ENCODE data around the gene SHE. TPM values are rescaled to one million over a fixed set of nuclear protein-coding genes. Genes with fewer than 3 reads are reported as not detected.

SHE gene
- total RNA-seq, 1 experiment from 2014 or later, result not detected

DNA sequence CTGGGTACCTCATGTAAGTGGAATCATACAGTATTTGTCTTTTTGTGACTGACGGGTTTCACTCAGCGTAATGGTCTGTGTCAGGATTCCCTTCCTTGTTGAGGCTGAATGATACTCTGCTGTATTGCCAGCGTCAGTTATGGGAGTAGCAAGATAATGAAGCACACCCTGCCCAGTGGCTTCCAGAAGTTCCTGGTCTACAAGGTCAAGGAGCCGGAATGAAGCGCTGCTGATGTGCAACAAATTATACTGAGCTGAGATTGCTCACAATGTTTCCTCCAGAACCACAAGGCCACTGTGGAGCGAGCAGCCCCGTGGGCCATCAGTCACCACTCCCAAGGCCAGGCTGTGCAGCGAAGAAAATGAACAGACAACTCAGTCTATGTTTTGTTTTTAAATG is 24.2 kb downstream of the SHE start:
- TF ChIP-seq, protein P1, sequence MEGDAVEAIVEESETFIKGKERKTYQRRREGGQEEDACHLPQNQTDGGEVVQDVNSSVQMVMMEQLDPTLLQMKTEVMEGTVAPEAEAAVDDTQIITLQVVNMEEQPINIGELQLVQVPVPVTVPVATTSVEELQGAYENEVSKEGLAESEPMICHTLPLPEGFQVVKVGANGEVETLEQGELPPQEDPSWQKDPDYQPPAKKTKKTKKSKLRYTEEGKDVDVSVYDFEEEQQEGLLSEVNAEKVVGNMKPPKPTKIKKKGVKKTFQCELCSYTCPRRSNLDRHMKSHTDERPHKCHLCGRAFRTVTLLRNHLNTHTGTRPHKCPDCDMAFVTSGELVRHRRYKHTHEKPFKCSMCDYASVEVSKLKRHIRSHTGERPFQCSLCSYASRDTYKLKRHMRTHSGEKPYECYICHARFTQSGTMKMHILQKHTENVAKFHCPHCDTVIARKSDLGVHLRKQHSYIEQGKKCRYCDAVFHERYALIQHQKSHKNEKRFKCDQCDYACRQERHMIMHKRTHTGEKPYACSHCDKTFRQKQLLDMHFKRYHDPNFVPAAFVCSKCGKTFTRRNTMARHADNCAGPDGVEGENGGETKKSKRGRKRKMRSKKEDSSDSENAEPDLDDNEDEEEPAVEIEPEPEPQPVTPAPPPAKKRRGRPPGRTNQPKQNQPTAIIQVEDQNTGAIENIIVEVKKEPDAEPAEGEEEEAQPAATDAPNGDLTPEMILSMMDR (IDR thresholded peaks at IDR 0.05; ENCODE audit: unreplicated experiment), result no peak
- Mint-ChIP-seq H3K9me3 (ENCODE audit: low read depth, unreplicated experiment) (no peaks in the 10 kb centered on the region), H3K36me3 (ENCODE audit: insufficient read depth, unreplicated experiment) (no peaks in the 10 kb centered on the region), H3K27me3 (ENCODE audit: unreplicated experiment) (peaks cover 3% of the 10 kb centered on the region), H3K4me1 (ENCODE audit: low read depth, unreplicated experiment) (peaks cover 35% of the 10 kb centered on the region), H3K4me3 (ENCODE audit: low read depth, unreplicated experiment) (no peak overlapping the region), H3K27ac (ENCODE audit: unreplicated experiment) (no peak overlapping the region)
- BruUV-seq (replicated peaks), result no TSS peak
- intact Hi-C loops (cut with micrococcal nuclease; ENCODE audit: unreplicated experiment), result loop anchor here (1.0 to 2.0 kb wide), 3 partner anchors 69 to 130 kb away; partner anchors contain the start of gene IL6R
- CTCF ChIA-PET, result interaction anchor here (0.7 to 3.1 kb wide), 2 partner anchors 68 to 123 kb away, joined by 8 to 35 read pairs; no protein-coding TSS in a partner anchor
- no peak for DNase-seq

DNA sequence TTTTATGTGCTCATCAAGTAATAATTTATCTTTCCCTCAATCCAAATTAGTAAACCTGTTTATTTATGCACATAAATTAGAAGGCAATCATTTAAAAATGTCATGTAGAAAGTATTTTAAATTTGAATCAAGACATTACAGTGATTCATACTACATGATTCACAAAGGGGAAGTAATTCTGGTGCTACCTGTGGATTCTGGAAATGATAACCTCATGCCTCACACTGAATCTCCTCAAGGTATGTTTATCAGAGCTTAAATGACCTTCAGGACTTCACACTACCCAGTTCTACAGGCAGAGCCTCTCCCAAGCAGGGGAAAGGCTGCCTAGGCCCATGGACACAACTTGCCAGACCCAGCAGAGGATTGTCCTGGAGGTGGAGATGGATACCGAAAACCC is 25.4 kb downstream of the SHE start:
- Mint-ChIP-seq H3K36me3 (ENCODE audit: insufficient read depth, unreplicated experiment) (no peaks in the 10 kb centered on the region), H3K4me1 (ENCODE audit: low read depth, unreplicated experiment) (peaks cover 35% of the 10 kb centered on the region), H3K9me3 (ENCODE audit: low read depth, unreplicated experiment) (no peaks in the 10 kb centered on the region), H3K27me3 (ENCODE audit: unreplicated experiment) (no peaks in the 10 kb centered on the region), H3K4me3 (ENCODE audit: low read depth, unreplicated experiment) (no peak overlapping the region), H3K27ac (ENCODE audit: unreplicated experiment) (peak overlapping the region; percentile 60)
- DNase-seq, result no peak
- TF ChIP-seq, protein P1 (IDR thresholded peaks at IDR 0.05; ENCODE audit: unreplicated experiment), result no peak
- CTCF ChIA-PET, result interaction anchor here (0.6 to 1.2 kb wide), 7 partner anchors 8 to 1549 kb away, joined by 3 to 7 read pairs (median 4); partner anchors contain the start of gene ADAM15
- BruUV-seq (replicated peaks), result no TSS peak
- intact Hi-C loops (cut with micrococcal nuclease; ENCODE audit: unreplicated experiment), result no loop called here

DNA sequence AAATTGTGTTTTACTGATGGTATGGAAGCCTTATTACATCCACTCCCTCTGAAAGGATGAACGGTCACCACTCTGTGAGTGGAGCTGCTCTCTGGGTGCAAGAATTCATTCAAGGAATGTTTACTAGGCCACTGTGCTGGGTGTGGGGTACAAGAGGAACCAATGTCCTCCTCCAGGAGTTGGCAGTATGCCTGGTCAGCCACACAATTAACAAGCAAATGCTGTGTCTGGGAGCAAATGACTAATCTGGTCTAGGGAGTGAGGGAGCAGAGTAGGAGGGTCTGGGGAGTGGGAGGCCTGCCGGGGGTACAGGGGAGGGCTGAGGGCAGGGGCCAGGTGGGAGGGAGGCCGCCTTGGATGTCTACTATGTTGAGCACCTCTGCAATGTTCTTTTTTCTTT is 27.4 kb downstream of the SHE start:
- peaks cover 35% of the 10 kb centered on the region for H3K4me1 Mint-ChIP-seq (ENCODE audit: low read depth, unreplicated experiment)
- no peaks in the 10 kb centered on the region for H3K27me3 Mint-ChIP-seq (ENCODE audit: unreplicated experiment)
- TF ChIP-seq, protein P1 (IDR thresholded peaks at IDR 0.05; ENCODE audit: unreplicated experiment), result no peak
- no peaks in the 10 kb centered on the region for H3K9me3 Mint-ChIP-seq (ENCODE audit: low read depth, unreplicated experiment)
- no peak overlapping the region for H3K4me3 Mint-ChIP-seq (ENCODE audit: low read depth, unreplicated experiment)
- H3K36me3 Mint-ChIP-seq (ENCODE audit: insufficient read depth, unreplicated experiment), result no peaks in the 10 kb centered on the region
- no peak overlapping the region for H3K27ac Mint-ChIP-seq (ENCODE audit: unreplicated experiment)
- CTCF ChIA-PET, result interaction anchor here (0.6 to 0.7 kb wide), 3 partner anchors 69 to 188 kb away, joined by 3 to 4 read pairs (median 3); partner anchors contain the start of gene IL6R
- intact Hi-C loops (cut with micrococcal nuclease; ENCODE audit: unreplicated experiment), result no loop called here
- BruUV-seq (replicated peaks), result no TSS peak
- DNase-seq, result peak; percentile 88

DNA sequence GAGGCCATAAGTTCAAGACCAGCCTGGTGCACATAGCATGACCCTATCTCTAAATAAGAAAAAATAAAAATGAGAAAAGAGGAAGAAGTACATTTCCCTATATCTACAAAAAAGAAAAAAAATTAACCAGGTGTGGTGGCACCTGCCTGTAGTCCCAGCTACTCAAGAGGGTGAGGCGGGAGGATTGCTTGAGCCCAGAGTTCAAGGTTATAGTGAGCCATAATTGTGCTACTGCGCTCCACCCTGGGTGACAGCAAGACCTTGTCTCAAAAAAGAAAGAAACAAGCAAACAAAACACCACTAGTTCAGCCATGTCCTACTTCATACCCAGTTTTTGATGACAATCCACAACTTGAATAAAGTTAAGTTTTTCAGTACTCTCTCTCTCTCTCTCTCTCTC is 30.9 kb downstream of the SHE start:
- Mint-ChIP-seq H3K27ac (ENCODE audit: unreplicated experiment) (no peak overlapping the region), H3K36me3 (ENCODE audit: insufficient read depth, unreplicated experiment) (no peaks in the 10 kb centered on the region), H3K4me1 (ENCODE audit: low read depth, unreplicated experiment) (peaks cover 9% of the 10 kb centered on the region), H3K27me3 (ENCODE audit: unreplicated experiment) (no peaks in the 10 kb centered on the region), H3K9me3 (ENCODE audit: low read depth, unreplicated experiment) (no peaks in the 10 kb centered on the region), H3K4me3 (ENCODE audit: low read depth, unreplicated experiment) (no peak overlapping the region)
- TF ChIP-seq, protein P1 (IDR thresholded peaks at IDR 0.05; ENCODE audit: unreplicated experiment), result no peak
- CTCF ChIA-PET, result no interaction called here
- BruUV-seq (replicated peaks), result no TSS peak
- intact Hi-C loops (cut with micrococcal nuclease; ENCODE audit: unreplicated experiment), result no loop called here
- DNase-seq, result no peak

Data from Calu3 (cell line).